ENCODE measurements around the gene ASAP3.

ASAP3 gene

DNA sequence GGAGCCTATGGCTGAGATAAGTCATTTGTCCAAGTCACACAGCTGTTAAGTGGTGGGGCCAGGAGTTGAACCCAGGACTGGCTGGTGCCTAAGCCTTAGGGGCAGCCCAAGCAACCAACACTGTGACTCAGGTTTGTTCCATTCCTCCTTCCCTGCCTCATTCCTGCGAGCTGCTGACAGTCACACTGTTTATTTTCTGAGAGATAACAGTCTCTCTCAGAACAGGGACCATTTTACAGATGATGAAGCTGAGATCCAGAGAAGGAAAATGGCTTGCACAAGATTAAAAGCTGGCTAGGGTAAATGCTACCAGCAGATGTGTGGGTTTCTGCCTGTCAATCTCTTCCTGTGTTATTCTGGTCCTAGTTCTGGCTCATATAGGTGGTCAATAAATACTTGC lies 35.1 kb downstream of the ASAP3 start:
- DNase-seq, result no peak

GRCh38 chr1:23446661-23447310 lies 37.2 kb downstream of the ASAP3 start:
- DNase-seq, result no peak

GRCh38 chr1:23444596-23445390 lies 39.2 kb downstream of the ASAP3 start:
- no peak for DNase-seq

- no peak for DNase-seq
These were observed 39.9 kb downstream of the ASAP3 start for GRCh38 chr1:23444104-23444533.

GRCh38 chr1:23442751-23443150 lies 41.2 kb downstream of the ASAP3 start:
- no peak for DNase-seq

GRCh38 chr1:23441446-23442148 lies 42.4 kb downstream of the ASAP3 start:
- DNase-seq, result no peak

DNA sequence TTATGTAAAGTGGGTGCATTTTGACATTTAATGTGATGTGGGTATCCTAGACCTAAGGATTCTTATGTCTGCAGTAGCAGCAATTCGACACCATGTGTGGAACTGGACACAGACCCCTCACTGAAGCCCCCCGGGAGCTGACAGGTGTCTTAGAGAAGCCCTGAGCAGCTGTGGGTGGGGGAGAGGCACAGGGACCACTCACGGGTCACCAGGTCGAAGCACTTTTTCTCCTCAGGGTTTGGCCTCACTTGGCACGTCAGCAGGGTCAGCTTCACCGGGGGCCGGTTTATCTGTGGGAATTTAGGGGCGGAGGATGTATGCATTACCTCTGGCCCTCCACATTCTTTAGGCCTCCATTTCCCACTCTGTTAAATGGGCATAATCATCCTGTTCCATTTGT lies 45.4 kb downstream of the ASAP3 start:
- no peak for DNase-seq

DNA sequence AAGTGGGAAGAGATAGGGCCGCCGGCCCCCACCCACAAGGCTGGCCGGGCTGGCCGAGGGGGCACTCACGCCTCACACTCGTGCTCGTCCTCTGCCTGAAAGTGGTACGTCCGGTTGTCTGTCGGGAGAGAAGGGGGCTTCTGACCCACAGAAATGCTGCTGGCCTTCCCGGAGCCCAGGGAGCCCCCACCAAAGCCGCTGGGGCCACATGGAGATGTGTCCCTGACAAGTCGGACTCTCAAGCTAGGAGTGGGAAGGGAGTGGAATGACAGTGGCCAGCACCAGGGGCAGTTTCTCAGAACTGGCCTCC lies 46.7 kb downstream of the ASAP3 start:
- DNase-seq, result no peak

DNA sequence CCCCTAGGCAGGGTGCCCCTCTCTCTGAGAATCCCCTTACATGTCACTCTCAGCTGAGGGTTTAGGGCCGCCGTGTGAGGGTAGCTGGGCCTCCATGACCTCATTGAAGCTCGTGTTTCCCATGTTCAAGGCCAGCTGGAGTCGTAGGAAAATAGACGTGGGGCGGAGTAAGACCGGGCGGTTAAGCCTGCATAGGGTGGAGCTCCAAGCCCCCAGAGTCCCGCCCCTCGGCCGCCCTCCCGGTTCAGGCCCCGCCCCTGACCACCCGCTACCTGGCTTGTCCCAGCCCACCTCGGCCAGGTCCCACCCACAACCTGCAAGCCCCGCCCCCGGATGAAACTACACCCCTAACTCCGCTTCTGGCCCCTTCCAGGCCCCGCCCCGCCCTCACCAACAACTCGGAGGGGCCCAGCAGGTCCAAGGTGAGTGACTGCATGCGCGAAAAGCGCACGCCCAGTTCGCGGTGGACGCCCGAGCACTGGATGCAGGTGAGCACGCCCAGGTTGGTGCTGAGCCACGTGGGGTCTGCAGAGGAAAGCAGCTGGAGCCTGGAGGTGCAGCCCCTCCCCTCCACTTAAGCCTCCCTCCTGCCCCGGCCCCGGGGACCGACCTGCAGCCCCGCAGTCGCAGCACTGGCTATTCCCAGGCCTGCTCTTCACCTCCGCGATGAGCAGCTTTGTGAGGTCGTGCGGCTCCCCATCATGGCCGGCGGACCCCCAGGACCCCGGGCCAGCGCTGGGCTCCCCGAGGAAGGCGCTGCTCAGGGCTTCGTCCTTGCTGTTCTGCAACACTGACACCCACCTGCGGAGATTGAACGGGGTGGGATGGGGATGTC lies 47.2 kb downstream of the ASAP3 start:
- DNase-seq, result no peak

DNA sequence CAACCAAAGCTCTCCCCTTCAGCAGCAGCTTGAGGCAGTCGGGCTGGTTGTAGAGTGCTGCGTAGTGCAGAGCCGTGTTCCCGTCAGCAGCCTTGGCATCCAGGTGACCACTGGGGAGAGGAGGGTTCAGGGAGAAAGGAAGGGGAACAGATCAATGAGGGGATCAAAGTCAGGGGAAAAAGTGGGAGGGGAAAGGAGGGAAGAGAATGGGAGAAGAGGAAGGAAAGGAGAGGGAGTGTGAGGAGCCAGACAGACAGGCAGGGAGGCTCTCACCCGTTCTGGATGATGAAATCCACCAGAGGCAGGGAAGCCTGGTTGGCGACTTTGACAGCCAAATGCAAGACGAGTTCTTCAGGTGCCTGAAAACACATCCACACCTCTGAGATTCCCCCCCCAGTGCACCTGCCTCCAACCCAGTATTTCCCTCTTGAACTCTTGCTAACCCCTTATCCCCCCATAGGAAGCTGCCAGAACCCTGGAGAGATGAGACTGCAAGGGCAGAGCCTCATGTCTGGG lies 49.7 kb downstream of the ASAP3 start:
- no peak for DNase-seq

DNA sequence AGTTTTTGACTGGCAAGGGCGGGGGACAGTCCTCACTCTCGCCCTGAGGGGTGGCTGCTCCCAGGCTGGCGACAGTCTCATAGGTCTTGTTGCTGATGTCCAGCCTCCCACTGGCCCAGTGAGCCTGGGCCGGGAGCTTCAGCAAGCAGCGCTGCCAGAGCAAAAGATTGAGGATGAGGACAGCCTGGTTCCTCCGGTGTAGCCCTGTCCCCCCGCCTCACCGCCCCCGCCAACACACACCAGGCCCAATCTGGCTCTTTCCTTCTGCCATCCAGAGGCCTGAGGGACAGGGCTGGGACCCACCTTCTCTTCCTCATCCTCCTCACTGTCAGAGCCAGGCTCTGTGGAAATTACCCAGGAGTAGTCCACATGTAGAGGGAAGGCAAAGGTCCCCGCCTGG lies 50.9 kb downstream of the ASAP3 start:
- DNase-seq, result no peak

GRCh38 chr1:23431431-23431830 lies 52.5 kb downstream of the ASAP3 start:
- no peak for DNase-seq

DNA sequence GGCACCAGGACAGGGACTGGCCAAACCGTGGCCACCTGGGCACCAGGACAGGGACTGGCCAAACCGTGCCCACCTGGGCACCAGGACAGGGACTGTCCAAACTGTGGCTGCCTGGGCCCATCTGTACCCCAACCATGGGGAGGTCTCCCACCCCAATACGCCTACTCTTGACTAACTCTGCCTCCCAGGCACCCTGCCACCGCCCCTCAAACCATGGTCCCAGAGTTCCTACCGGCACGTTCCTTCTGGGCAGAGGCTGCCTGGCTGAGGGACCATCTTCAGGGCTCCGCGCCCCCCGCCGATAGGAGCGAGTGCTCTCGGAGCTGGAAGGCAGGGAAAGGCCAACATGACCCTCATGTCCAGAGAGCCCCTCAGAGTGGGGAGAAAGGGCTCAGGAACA lies 53.2 kb downstream of the ASAP3 start:
- DNase-seq, result no peak

- no peak for DNase-seq
These were observed 55.7 kb downstream of the ASAP3 start for GRCh38 chr1:23428136-23428905.

DNA sequence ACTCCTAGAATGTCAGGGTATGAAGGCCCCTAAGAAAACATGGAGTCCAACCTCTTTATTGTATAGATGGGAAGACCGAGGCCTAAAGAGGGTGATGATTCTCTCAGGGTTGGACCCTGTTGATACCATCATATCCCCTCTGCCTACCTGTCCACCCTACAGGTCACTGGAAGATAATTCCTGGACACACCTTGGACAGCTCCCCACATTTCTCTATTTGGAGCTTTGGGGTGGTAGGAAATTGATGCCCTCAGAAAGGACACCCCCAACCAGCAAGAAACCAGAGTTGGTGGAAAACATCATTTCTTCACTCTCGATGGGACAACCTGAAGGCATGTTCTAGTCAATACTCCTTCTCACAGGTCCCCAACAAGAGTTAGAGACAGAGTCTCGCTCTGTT lies 56.4 kb downstream of the ASAP3 start:
- DNase-seq, result no peak

GRCh38 chr1:23426828-23427227 lies 57.2 kb downstream of the ASAP3 start:
- no peak for DNase-seq

DNA sequence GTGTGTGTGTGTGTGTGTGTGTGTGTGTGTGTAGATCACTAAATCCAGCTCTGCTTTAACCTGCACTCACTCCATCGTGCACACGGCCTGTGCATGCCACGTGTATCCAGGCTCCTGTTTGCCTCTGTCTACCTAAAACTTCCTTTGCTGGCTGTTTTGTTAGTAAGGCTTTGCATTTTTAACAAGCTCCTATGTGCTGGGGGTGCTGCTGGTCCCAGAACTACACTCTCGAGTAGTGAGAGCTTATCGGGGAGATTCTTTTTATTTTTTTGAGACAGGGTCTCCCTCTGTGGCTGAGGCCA lies 58.8 kb downstream of the ASAP3 start:
- DNase-seq, result no peak

DNA sequence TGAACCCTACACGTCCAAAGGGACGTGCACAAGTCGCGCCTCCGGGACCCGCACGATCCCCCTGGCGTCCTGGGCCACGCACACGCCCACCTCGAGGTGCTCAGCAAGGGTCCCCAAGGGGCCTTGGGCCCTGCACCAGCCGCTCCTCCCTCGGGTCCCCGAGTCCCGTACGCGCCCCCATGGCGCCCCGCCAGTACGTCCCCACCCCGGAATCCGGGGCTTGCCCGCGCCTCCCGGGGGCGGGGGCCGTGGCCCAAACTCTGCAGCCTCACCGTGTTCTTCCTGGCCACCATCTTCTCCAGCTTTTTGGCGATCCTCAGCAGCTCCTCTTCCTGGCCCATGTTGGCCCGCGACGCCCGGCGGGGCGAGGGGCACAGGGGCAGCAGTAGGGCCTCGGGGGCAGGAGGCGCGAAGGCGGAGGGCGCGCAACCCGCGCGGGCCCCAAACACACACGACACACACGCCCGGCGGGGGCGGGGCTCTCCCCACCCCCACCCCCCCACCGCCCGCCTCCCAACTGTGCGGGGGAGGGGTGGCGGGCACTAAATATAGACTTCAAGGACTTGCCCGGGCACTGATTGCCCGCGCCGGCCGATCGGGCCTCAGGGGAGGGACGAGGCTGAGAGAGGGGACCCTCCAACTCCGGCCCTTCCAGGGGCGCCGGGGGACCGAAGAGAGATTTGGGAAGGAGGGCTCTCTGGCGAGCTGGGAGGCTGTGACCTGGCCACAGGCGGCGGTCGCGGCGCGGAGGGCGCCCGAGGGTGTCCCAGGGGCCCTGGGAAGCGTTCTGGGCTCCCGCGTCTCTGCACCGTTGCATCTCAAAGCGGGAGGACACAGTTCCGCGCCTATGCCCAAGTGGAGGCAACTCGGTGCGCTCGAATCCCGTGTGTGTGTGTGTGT lies 59.4 kb downstream of the ASAP3 start, which contains the start of gene TCEA3:
Gene TCEA3 (minus strand): TSS at position 456 of the 900 bp plus-strand sequence. CDS start 115 bp downstream, at position 341.
- no peak for DNase-seq

DNA sequence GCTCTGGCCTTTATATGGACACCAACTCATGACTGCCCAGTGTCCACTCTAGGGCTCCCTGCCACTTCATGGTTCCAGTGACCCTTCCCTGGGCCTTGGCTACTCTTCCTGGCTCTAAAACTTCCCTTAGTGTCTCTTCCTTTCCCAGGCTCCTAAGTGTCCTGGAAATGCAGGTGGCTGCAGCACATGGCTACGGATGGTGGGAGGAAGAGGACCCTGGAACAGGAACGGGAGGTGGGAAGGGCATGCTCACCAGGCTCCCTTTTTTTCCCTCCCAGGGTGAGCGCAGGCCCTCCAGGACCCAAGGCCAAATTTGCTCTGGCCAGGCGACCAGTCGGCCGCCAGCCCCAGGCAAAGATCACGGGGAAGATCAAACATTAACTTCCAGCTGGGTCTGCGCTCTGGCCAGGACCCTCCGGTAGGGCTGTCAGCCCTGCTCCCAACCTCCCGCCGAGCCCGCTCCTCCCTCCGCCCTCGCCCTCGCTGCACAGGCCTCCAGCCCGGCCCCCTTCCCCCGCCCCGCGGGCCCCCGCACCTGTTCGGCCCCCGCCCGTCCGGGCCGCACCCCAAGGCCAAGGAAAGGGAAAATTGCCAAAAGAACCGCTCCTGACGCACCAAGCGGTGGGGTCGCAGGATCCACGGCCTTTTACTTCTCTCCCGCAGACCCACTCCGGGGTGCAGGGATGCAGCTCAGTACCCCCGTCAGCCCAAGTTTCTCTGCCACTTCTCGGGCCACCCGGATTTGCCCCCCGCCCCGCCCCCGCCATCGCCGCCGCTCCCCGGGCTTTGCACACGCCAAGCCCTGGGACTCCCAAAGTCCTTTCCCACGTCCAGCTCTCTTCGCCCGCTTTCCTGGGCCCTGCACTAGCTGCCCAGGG lies 60.3 kb downstream of the ASAP3 start:
- DNase-seq, result no peak

DNA sequence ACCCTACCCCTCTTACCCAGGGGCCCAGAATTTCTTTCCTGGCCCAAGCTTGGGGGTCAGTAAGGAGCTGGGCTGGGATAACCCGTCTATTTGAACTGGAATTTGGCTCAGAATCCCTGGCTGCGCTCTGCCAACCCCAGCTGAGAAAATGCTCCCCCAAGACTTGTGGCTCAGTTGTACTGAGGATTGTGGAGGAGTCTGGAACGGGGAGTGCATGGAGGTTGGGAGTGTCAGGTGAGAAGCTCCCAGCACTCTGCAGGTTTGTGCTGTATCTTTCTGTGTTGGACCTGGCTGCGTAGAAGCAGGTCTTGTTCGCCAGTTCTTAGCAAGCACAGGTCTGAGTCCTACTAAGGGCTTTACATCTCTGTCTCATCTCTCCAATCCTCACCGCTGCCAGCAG lies 61.0 kb downstream of the ASAP3 start:
- no peak for DNase-seq
